Activated T-cell treated with anti-CD3 and anti-CD28 coated beads for 1 hour (primary cell): Measurements from ENCODE around the gene CCNJL.
"Not testable (repeated sequence)": the region's sequence is repeated elsewhere in the genome, so short reads cannot be mapped to it uniquely, and the experiment has no call there.

Source experiments
- DNase-seq: peaks from one replicate; pipeline ENCODE4 v3.0.0-alpha.2; 2020; ENCODE audit warnings: low read depth

Gene CCNJL

GRCh38 chr5:160260881-160261815 is 51.2 kb downstream of the CCNJL start:
- DNase-seq = no peak

- DNase-seq = no peak
Observed at GRCh38 chr5:160260006-160260775, 52.2 kb downstream of the CCNJL start.

- no peak for DNase-seq
Observed at GRCh38 chr5:160259341-160259740, 53.0 kb downstream of the CCNJL start.

GRCh38 chr5:160254706-160255105 is 57.7 kb downstream of the CCNJL start:
- DNase-seq = no peak

GRCh38 chr5:160253441-160253840 is 58.9 kb downstream of the CCNJL start:
- no peak for DNase-seq

GRCh38 chr5:160252916-160253315 is 59.4 kb downstream of the CCNJL start:
- no peak for DNase-seq

- no peak for DNase-seq
Observed at GRCh38 chr5:160251406-160252155, 60.8 kb downstream of the CCNJL start.

- DNase-seq = no peak
Observed at GRCh38 chr5:160250826-160251225, 61.5 kb downstream of the CCNJL start.

GRCh38 chr5:160250226-160250625 is 62.1 kb downstream of the CCNJL start:
- no peak for DNase-seq

GRCh38 chr5:160249570-160249969 is 62.8 kb downstream of the CCNJL start:
- not testable (repeated sequence) for DNase-seq

- DNase-seq = no peak
Observed at GRCh38 chr5:160245506-160246086, 66.8 kb downstream of the CCNJL start.

- no peak for DNase-seq
Observed at GRCh38 chr5:160242145-160242544, 70.2 kb downstream of the CCNJL start.

- no peak for DNase-seq
Observed at GRCh38 chr5:160240350-160240749, 72.0 kb downstream of the CCNJL start.

GRCh38 chr5:160237571-160238093 is 74.7 kb downstream of the CCNJL start:
- DNase-seq = no peak

GRCh38 chr5:160235731-160236130 is 76.6 kb downstream of the CCNJL start:
- DNase-seq = no peak

GRCh38 chr5:160233215-160233614 is 79.1 kb downstream of the CCNJL start:
- DNase-seq = no peak

- DNase-seq = no peak
Observed at GRCh38 chr5:160231783-160232342, 80.5 kb downstream of the CCNJL start.

- DNase-seq = no peak
Observed at GRCh38 chr5:160230686-160231527, 81.5 kb downstream of the CCNJL start.

GRCh38 chr5:160229190-160229742 is 83.1 kb downstream of the CCNJL start, which contains the start of gene FABP6:
FABP6 (plus strand) TSS chr5:160229506; CDS start chr5:160229558, 52 bp downstream.
- no peak for DNase-seq

- DNase-seq = no peak
Observed at GRCh38 chr5:160227012-160227411, 85.4 kb downstream of the CCNJL start.
